Gastroesophageal sphincter (tissue), 3 donors: Measurements from ENCODE around the gene BCL11A.

Experiments used
- POLR2A ChIP-seq, 2 donors: fragments of 450-650 bp; IDR thresholded peaks; one replicate each; pipeline ENCODE4 v1.6.1; 2017; ENCODE audit warnings: antibody characterized with exemption in 2 of 2, mild to moderate bottlenecking in 2 of 2, moderate library complexity in 1 of 2
- POLR2AphosphoS5 ChIP-seq: sonication (generic); formaldehyde crosslinking; IDR thresholded peaks from one replicate; pipeline ENCODE4 v1.6.1; 2017; ENCODE audit warnings: antibody characterized with exemption
- TF ChIP-seq, protein P1 (sequence below), 4 experiments: fragments of 200-600 bp in 2 of 4; fragments of 450-650 bp in 2 of 4; sonication (generic) in 1 of 4; IDR thresholded peaks; one replicate each; pipeline ENCODE4 v1.5.1; 2017 to 2019; ENCODE audit warnings: antibody characterized with exemption in 4 of 4, mild to moderate bottlenecking in 2 of 4, moderate library complexity in 2 of 4

- no peak for TF ChIP-seq POLR2AphosphoS5
- TF ChIP-seq, protein P1, sequence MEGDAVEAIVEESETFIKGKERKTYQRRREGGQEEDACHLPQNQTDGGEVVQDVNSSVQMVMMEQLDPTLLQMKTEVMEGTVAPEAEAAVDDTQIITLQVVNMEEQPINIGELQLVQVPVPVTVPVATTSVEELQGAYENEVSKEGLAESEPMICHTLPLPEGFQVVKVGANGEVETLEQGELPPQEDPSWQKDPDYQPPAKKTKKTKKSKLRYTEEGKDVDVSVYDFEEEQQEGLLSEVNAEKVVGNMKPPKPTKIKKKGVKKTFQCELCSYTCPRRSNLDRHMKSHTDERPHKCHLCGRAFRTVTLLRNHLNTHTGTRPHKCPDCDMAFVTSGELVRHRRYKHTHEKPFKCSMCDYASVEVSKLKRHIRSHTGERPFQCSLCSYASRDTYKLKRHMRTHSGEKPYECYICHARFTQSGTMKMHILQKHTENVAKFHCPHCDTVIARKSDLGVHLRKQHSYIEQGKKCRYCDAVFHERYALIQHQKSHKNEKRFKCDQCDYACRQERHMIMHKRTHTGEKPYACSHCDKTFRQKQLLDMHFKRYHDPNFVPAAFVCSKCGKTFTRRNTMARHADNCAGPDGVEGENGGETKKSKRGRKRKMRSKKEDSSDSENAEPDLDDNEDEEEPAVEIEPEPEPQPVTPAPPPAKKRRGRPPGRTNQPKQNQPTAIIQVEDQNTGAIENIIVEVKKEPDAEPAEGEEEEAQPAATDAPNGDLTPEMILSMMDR (IDR thresholded peaks at IDR 0.05), result no peak
- TF ChIP-seq POLR2A (IDR thresholded peaks at IDR 0.05), result no peak
Observed at GRCh38 chr2:60450488-60450887, 103.0 kb downstream of the BCL11A start.
